Activated CD8-positive, alpha-beta T cell treated with anti-CD3 and anti-CD28 coated beads for 36 hours (primary cell): ENCODE data around the gene TCP11. TPM values are rescaled to one million over a fixed set of nuclear protein-coding genes. Genes with fewer than 3 reads are reported as not detected.

Experiments used
- ATAC-seq: fragments of 200-7000 bp; cut with Tn5 transposase; one replicate; pipeline ENCODE4 v1.10.0; 2021; ENCODE audit warnings: mild to moderate bottlenecking, moderate library complexity
- CTCF ChIA-PET: fragments of 350-600 bp; sonication (Branson Sonifier 250); formaldehyde crosslinking; loops from one replicate; lab custom pipeline; 2021; ENCODE audit warnings: antibody characterized with exemption; lab: Charles Lee
- POLR2A ChIA-PET: fragments of 350-600 bp; sonication (Branson Sonifier 250); formaldehyde crosslinking; loops from one replicate; lab custom pipeline; 2021; ENCODE audit warnings: antibody characterized with exemption; lab: Charles Lee
- DNase-seq: peaks from one replicate; pipeline ENCODE4 v3.0.0-alpha.2; 2020
- H3K27ac Mint-ChIP-seq: one replicate; pipeline ENCODE4 v1.8.0; 2021; ENCODE audit warnings: mild to moderate bottlenecking, mixed read lengths
- H3K27me3 Mint-ChIP-seq: one replicate; pipeline ENCODE4 v1.8.0; 2021; ENCODE audit warnings: mixed read lengths
- H3K36me3 Mint-ChIP-seq: one replicate; pipeline ENCODE4 v1.8.0; 2021; ENCODE audit warnings: low read depth, mixed read lengths
- H3K4me1 Mint-ChIP-seq: one replicate; pipeline ENCODE4 v1.8.0; 2021; ENCODE audit warnings: low read depth, mixed read lengths
- H3K4me3 Mint-ChIP-seq: one replicate; pipeline ENCODE4 v1.8.0; 2021; ENCODE audit warnings: mild to moderate bottlenecking, moderate library complexity, mixed read lengths
- H3K9me3 Mint-ChIP-seq: one replicate; pipeline ENCODE4 v1.8.0; 2021; ENCODE audit warnings: mixed read lengths
- CTCF ChIP-seq: fragments of 200-600 bp; IDR thresholded peaks from one replicate; pipeline ENCODE4 v1.8.0; 2022; ENCODE audit warnings: antibody characterized with exemption, mild to moderate bottlenecking
- intact Hi-C: fragments of 100-400 bp; cut with micrococcal nuclease; formaldehyde crosslinking; loops from one replicate; pipeline ENCODE4 v1.10.0; 2022
- total RNA-seq, 2 experiments: library from RNA; stranded (reverse); gene quantifications; one replicate each; pipeline ENCODE4 v1.2.3, GENCODE V29; 2021

Gene TCP11
- total RNA-seq, 2 experiments from 2014 or later: not detected

GRCh38 chr6:35185302-35185681, 44.2 kb upstream of the TCP11 start:
- POLR2A ChIA-PET: interaction anchor here (1.0 kb wide), 1 partner anchor 64 kb away, joined by 3 read pairs; no protein-coding TSS in a partner anchor
- Mint-ChIP-seq H3K9me3 (no peaks in the 10 kb centered on the region), H3K4me3 (no peak overlapping the region), H3K4me1 (no peaks in the 10 kb centered on the region), H3K27ac (no peak overlapping the region), H3K27me3 (peaks cover 17% of the 10 kb centered on the region), H3K36me3 (no peaks in the 10 kb centered on the region)
- intact Hi-C loops: no loop called here
- CTCF ChIA-PET: interaction anchor here (1.4 kb wide), 2 partner anchors 24 to 45 kb away, joined by 3 to 7 read pairs; no protein-coding TSS in a partner anchor
- no peak for ATAC-seq
- DNase-seq: no peak
- no peak for TF ChIP-seq CTCF

- TF ChIP-seq CTCF: no peak
- ChIA-PET POLR2A (interaction anchor here (1.0 to 1.1 kb wide), 2 partner anchors 19 to 64 kb away, joined by 3 read pairs; no protein-coding TSS in a partner anchor), CTCF (interaction anchor here (1.4 kb wide), 1 partner anchor 25 kb away, joined by 3 read pairs; no protein-coding TSS in a partner anchor)
- H3K27ac Mint-ChIP-seq: no peak overlapping the region
- no peak for DNase-seq
- no peaks in the 10 kb centered on the region for H3K36me3 Mint-ChIP-seq
- H3K4me1 Mint-ChIP-seq: no peaks in the 10 kb centered on the region
- H3K27me3 Mint-ChIP-seq: peaks cover 17% of the 10 kb centered on the region
- intact Hi-C loops: no loop called here
- H3K4me3 Mint-ChIP-seq: no peak overlapping the region
- H3K9me3 Mint-ChIP-seq: no peaks in the 10 kb centered on the region
- no peak for ATAC-seq
Measured at GRCh38 chr6:35184580-35185301, 43.6 kb upstream of the TCP11 start.

- POLR2A ChIA-PET: interaction anchor here (0.8 to 1.1 kb wide), 2 partner anchors 20 to 38 kb away, joined by 3 read pairs; no protein-coding TSS in a partner anchor
- Mint-ChIP-seq H3K4me3 (no peak overlapping the region), H3K27ac (no peak overlapping the region), H3K27me3 (peaks cover 17% of the 10 kb centered on the region), H3K9me3 (no peaks in the 10 kb centered on the region), H3K36me3 (no peaks in the 10 kb centered on the region), H3K4me1 (no peaks in the 10 kb centered on the region)
- CTCF ChIA-PET: no interaction called here
- DNase-seq: no peak
- intact Hi-C loops: no loop called here
- no peak for ATAC-seq
- TF ChIP-seq CTCF: no peak
Measured at GRCh38 chr6:35183935-35184334, 42.8 kb upstream of the TCP11 start.

- Mint-ChIP-seq H3K27me3 (peaks cover 17% of the 10 kb centered on the region), H3K4me3 (no peak overlapping the region), H3K36me3 (no peaks in the 10 kb centered on the region), H3K27ac (no peak overlapping the region), H3K9me3 (no peaks in the 10 kb centered on the region), H3K4me1 (no peaks in the 10 kb centered on the region)
- ChIA-PET POLR2A (interaction anchor here (0.8 kb wide), 1 partner anchor 37 kb away, joined by 3 read pairs; no protein-coding TSS in a partner anchor), CTCF (no interaction called here)
- ATAC-seq: no peak
- TF ChIP-seq CTCF: no peak
- no peak for DNase-seq
- intact Hi-C loops: no loop called here
Measured at GRCh38 chr6:35183281-35183680, 42.1 kb upstream of the TCP11 start.
